Erythroblast (primary cell): ENCODE results near the gene C17orf67.

Source experiments
- DNase-seq, 2 experiments: peaks; one replicate each; lab custom pipeline; 2025; lab: John Stamatoyannopoulos, UW
- GATA1 ChIP-seq: IDR thresholded peaks from 2 replicates; pipeline ENCODE4 v1.6.1; 2011; ENCODE audit warnings: low read depth, mild to moderate bottlenecking, control low read depth, low read length, moderate library complexity
- POLR2A ChIP-seq: IDR thresholded peaks from 2 replicates; pipeline ENCODE4 v1.6.1; 2011; ENCODE audit warnings: mild to moderate bottlenecking, low read length

The C17orf67 gene, protein sequence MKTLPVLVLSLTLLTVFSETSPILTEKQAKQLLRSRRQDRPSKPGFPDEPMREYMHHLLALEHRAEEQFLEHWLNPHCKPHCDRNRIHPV

DNA sequence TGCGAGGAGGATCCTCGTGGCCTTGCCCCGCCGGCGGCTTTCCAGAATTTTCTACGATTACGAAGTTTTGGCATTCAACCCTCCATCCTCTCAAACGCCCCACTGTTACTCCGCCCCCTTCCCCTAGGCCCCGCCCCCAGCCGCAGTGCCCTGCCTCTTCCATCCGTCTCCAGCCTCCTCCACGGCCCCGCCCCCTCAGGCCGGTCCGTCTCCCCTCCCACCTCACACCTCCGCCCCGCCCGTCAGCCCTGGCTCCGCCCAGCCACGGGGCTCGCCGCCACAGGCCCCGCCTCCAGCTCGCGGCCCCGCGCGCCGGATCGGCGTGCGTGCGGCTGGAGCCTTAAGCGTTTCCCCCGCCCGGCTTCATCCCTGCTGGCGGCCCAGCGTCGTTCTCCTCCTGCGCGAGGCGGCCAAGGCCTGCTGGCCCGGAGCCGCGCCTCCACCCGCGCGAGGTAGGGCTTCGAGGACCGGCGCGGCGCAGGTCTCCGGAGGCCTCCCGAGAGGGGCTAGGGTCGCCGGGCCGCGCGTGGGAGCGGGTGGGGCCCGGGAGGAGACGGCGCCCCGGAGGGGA is at the start of gene C17orf67, which contains the start of gene DGKE:
Gene C17orf67, minus strand, starts transcription at position 112 of the 571 bp plus-strand sequence. CDS start 18,110 bp downstream, outside the sequence.
Gene DGKE, plus strand, starts transcription at position 343 of the 571 bp plus-strand sequence. CDS start 645 bp downstream, outside the sequence.
- TF ChIP-seq POLR2A (peak; percentile 43), GATA1 (no peak)

DNA sequence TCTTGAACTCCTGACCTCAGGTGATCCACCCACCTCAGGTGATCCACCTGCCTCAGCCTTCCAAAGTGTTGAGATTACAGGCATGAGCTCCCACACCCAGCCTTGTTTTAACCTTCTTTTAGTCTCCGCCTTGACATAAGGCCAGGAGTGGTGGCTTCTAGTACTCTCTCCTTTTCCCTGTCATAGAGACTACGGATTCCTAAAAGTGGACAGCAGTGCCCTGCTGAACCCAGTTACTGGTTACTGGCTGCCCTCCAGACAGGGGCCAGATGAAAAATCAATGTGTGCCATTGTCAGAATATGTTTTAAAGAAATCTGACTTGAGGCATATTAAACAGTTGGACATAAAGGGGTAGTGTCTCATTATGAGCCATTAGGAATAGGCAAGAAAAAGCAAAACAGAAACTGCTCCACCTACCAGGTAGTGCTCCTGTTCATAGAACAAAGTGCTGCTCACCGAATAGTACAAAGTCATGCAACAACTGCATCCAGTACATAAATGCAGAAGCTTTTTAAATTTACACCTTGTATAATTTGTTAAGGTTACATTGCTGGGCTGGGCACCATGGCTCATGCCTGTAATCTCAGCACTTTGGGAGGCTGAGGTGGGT is 48.1 kb upstream of the C17orf67 start:
- DNase-seq: no peak
- TF ChIP-seq POLR2A: no peak
- TF ChIP-seq GATA1: no peak

More for the DNA sequence above, at the start of gene C17orf67, which contains the start of gene DGKE:
- peak; percentile 94 to 98 for DNase-seq

DNA sequence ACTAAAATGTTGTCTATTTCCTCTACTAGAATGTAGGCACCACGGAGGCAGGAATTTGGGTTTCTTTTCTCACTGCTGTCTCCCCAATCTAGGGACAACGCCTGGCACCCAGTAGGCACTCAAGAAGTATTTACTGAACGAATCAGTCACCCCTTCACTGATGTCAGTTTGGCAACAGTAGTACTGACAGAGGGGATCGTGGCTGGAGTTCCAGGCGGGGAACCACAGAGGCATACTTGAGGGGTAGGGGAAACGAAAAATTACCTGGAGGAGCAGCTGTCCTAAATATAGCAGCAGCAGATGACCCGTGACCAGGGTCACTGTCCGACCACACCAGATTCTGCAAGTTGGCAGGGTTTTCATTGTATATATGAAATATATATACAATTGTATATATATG is 46.9 kb upstream of the C17orf67 start:
- no peak for DNase-seq
- TF ChIP-seq GATA1 (no peak), POLR2A (no peak)

DNA sequence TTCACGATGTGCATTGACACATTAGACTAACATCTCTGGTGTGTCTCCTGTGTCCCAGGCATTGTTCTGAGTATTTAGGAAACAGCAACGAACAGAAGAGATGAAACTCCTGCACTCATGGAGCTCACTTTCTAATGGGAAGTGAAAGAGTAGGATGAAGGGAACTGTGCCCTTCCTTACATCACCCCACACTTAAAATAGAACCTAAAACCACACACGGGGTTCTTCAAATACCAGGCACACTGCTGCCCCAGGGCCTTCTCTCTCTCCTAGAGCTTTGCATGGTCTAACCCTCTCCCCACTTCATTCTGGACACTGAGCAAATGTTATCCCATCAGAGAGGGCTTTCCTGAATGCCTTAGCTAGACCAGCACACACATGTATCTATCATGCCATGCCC is 46.4 kb upstream of the C17orf67 start:
- TF ChIP-seq POLR2A: no peak
- no peak for TF ChIP-seq GATA1
- no peak for DNase-seq

DNA sequence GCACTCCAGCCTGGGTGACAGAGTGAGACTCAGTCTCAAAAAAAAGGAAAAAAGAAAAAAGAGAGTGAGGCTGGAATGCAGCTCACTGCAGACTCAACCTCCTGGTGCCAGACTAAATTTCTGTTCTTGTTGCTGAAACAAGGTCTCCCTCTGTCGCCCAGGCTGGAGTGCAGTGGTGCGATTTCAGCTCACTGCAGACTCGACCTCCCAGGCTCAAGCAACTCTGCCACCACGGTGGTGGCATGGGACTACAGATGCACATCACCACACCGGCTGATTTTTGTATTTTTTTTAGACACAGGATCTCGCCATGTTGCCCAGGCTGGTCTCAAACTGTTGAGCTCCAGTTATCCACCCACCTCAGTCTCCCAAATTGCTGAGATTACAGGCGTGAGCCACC is 45.6 kb upstream of the C17orf67 start:
- no peak for TF ChIP-seq GATA1
- no peak for TF ChIP-seq POLR2A
- DNase-seq: no peak

DNA sequence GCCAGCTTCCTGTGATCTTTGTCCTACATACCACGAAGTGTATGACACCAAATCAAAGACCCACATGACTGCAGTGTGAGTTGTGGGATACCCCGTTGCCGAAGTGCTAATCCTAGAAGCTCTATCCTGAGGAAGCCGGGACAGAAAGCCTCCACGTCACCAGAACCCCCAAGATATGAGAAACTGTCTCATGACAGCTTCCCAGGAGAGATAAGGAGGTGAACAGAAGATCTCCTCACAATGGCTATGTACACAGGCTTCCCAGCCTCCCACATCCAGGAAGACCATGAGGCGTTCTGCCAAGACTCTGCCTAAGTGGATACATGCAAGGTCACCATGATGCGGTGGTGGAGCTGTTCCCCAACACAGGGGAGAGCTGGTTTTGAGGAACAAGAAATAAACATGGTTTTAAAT is 43.1 kb upstream of the C17orf67 start:
- no peak for TF ChIP-seq GATA1
- no peak for DNase-seq

DNA sequence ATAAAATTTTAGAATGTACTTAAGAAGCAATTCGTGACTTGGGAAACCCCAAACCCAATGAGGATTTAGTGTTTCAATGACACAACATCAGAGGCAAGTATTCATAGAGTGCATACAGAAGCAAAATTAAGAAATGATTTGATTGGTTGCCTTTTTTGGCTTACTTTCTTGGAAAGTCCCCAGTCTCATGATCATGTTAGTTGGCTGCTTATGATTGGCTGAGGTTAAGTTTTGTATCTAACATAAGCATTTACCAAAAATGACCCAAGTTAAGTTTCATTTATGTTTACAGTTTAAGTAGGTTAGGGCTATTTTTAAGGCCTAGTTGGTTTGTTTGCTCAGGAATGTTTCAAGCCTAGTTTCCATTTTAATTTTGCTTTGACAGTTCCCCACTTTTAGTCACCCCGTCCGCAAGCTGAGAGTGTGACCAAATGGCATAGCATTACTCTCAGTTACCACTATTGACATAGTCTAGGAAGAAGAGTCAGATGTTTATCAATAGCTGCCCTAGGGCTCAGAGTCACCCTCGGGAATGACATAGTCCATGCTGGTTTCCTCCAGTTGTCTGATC is 36.4 kb upstream of the C17orf67 start:
- TF ChIP-seq POLR2A (no peak), GATA1 (no peak)
- DNase-seq: no peak

DNA sequence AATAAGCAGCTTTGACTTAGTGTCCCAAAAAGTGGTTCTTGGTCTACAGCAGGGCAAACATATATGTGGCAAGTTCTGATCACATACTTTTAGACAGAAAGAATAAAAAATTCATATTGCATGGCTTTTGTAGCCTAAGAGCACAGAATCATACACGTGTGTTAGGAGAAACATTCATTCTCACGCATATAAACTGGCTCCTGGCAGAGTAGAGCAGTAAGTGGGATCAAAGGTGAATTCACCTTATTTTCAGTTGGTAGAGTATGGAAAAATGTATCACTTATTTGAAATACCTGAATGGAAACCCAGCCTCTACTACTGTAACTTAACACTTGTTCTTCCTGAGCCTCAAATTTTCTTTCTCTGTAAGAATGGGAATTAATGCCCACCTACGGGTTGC is 35.0 kb upstream of the C17orf67 start:
- no peak for TF ChIP-seq GATA1
- no peak for TF ChIP-seq POLR2A
- no peak for DNase-seq

DNA sequence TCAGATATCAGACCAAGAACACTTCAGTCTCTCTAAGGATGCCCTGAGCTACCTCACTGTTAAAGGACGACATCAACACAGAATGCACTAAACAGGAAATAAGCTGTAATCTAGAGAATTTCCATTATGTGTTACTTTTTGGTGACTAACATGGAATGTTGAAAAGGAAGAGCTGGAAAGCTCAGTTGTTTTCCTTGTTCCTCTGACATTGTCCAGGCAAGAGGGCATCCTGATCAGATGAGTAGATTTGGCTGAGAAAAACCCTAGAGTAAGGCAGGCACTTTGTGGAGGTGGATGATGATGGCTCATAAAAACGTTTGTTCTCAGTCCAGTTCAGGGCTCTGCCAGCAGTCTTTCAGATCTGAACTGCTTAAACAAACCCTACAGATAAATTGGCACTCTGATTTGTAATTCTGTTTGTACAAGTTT is 34.2 kb upstream of the C17orf67 start:
- DNase-seq: no peak
- TF ChIP-seq POLR2A: no peak
- no peak for TF ChIP-seq GATA1

DNA sequence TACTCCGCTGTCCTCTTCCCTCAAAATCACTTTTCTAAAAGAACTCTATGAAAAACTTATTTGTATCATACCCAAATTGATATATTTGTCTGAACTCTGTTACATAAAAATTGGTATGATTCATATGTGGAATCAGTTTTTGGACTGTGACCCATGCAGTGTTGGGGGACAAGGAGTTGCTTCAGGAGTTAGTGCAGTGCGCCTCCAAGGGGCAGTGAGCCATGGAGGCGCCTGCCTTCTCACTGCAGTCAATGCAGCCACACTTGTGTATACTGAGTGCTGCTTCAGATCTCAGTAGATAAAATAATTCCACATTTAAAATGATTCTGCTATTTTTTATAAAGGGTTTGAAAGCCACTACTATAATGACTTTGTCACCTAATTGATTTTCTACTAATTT is 32.8 kb upstream of the C17orf67 start:
- peak; percentile 21 to 31 for DNase-seq
- TF ChIP-seq POLR2A (no peak), GATA1 (no peak)

DNA sequence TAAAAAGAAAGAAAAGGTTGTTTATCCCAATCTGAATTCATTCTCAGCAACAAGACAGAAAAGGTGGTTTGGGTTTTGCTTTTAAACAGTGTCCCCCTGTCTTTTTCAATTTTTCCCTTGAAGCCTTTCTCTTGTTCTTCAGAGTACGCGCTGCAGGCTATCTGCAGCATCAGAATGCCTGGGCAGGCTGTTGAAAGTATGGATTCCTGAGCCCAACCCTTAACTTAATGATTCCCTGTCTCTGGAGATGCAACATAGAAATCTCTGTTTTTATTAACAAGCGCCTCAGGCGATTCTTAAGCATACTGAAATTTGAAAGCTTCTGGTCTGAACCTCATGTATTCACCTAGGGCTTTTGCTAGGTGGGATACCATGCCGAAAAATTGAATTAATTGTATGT is 32.4 kb upstream of the C17orf67 start:
- no peak for DNase-seq
- TF ChIP-seq POLR2A (no peak), GATA1 (no peak)

DNA sequence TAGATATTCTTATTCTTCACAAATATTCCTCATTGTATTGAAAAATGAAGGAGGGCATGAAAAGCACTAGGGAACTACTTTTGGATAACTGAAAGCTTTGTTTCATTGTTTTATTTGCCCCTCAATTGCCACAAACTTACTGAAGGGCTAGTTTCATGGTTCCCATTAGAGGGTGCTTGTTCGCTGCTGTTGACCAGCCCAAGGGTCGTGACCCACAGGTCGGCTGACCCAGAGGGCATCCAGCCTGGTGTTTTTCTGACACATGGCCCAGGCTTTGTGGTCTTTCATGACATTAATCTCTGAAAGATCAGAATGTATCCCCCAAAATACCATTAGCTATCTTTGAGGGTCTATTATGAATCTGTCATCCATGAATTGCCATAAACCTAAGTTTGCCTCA is 30.3 kb upstream of the C17orf67 start:
- no peak for DNase-seq
- TF ChIP-seq POLR2A (no peak), GATA1 (no peak)

DNA sequence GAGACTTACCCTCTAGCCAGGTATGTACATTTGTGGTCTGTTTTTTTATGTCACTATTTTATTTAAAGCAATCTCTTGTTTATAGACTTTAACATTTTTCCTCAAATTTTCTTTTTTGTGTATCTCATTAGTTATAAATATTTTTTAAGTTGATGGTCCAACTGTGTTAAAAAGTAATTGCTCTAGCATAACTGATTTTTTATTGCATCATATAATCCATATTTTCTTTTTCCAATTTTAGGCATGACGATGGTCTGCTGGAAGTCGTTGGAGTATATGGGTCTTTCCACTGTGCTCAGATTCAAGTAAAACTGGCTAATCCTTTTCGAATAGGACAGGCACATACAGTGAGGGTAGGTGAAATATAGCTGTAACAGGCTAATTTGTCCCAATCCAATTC is 28.2 kb upstream of the C17orf67 start:
- no peak for DNase-seq

DNA sequence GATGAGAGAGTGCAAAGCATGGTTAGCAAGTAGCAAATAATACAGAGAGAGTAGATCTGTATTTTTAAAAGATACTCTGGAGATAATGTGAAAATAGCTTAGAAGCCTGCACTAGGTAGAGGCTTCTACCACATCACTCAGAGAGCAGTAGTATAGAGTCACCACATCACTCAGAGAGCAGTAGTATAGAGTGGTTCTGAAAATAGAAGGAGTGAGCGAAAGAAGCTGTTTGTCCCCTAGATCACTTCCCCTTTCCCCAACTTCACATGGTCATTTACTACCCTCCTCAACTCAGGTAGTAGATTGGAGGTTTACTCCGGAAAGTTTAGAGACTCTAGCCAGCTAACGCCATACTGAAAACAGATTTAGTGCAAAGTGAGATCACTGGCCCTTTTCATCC is 17.3 kb upstream of the C17orf67 start:
- no peak for DNase-seq
- TF ChIP-seq GATA1 (no peak), POLR2A (no peak)

More for the DNA sequence above, 28.2 kb upstream of the C17orf67 start:
- no peak for TF ChIP-seq POLR2A
- TF ChIP-seq GATA1: no peak

DNA sequence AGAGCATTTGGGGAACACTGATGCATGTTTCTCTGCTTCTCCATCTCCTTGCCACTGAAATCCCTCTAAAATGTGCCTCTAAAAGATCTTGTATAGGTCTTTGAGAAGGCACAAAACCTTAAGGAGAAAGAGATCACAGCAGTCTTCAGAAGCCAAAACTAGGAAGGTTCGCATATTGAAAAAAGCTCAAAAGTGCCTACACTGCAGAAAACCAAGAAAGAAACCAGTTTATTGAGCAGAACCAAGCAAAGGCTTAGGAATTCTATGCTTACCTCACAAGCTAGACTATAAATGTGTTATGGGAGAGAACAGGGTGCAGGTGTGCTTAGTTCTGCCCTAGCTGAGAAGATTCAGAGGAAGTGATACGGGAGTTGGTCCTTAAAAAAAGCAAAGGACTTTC is 16.9 kb upstream of the C17orf67 start:
- no peak for DNase-seq
- TF ChIP-seq POLR2A (no peak), GATA1 (no peak)
